ENCODE measurements around the gene SET. TPM values are rescaled to one million over a fixed set of nuclear protein-coding genes. Genes with fewer than 3 reads are reported as not detected.

SET gene
- polyA plus RNA-seq, 1 donor, result 339 TPM

DNA sequence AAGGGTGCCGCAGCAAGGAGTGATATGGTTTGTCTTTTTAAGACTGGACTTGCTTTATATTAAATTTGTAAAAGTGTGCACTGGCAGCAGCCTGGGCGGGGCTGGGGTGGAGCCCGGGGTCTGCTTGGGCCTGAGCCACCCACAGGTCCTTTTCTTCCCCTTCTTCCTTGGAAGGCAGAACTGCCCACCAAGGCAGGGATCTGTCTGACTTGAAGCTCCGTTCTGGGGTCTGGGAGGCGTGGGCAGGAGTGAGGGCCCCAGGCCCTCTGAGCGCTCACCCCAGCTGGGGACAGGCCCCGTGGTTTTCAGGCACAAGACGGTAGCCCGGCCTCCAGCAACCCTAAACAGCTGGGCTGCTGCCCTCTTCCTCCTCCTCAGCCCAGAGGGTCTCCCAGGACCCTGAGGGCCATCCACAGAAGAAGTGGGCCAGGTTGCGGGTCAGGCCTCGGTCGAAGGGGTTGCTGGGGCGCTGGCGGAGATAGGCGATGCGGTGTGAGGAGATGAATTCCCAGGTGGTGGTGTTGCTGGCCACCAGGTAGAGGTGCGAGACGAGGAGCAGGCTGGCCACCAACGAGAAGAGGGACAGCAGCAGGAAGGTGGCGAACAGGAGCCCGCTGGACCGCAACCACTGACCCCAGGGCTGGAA lies 31.9 kb downstream of the SET start:
- no peak for DNase-seq
- no peak overlapping the region for H3K27ac ChIP-seq (ENCODE audit: low read length)
- H3K4me3 ChIP-seq (ENCODE audit: low read length), result no peak overlapping the region
- no peaks in the 10 kb centered on the region for H3K9me3 ChIP-seq (ENCODE audit: control insufficient read depth, low read depth, low read length)
- peaks cover 18% of the 10 kb centered on the region for H3K4me1 ChIP-seq (ENCODE audit: control insufficient read depth, insufficient read depth, low read length)
- WGBS (ENCODE audit: insufficient coverage, low lambda C conversion rate), result no CpG with 5 or more reads among the region's 22 CpGs
- H3K27me3 ChIP-seq (ENCODE audit: control insufficient read depth, insufficient read depth, low read length), result no peaks in the 10 kb centered on the region
- H3K36me3 ChIP-seq (ENCODE audit: control insufficient read depth, insufficient read depth, low read length), result peaks cover 19% of the 10 kb centered on the region

DNA sequence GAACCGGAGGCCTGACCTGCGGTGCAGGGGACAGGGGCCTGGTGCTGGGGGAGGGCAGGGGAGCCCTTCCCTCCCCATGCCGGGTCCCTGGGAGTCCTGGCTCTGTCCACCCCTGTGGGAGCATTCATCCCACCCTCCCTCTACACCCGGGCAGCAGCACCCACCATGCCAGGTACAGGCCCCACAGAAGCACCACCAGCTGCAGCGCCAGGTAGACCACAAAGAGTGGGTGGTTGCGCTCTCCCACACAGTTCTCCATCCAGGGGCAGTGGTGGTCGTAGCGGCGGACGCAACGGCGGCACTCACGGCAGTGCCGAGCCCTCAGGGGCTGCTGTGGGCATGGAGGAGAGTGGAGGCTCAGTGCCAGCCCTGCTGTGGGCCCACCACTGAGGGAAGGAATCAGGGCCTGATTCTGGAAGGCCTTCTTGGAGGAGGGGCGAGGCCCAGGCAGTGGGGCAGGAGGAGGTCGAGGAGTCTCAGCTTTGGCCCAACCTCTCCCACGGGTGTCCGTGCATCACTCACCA lies 32.5 kb downstream of the SET start:
- no peak for DNase-seq
- Histone ChIP-seq H3K4me1 (ENCODE audit: control insufficient read depth, insufficient read depth, low read length) (peaks cover 18% of the 10 kb centered on the region), H3K9me3 (ENCODE audit: control insufficient read depth, low read depth, low read length) (no peaks in the 10 kb centered on the region), H3K4me3 (ENCODE audit: low read length) (no peak overlapping the region), H3K27ac (ENCODE audit: low read length) (no peak overlapping the region), H3K36me3 (ENCODE audit: control insufficient read depth, insufficient read depth, low read length) (peaks cover 19% of the 10 kb centered on the region), H3K27me3 (ENCODE audit: control insufficient read depth, insufficient read depth, low read length) (no peaks in the 10 kb centered on the region)
- no CpG with 5 or more reads among the region's 18 CpGs for WGBS (ENCODE audit: insufficient coverage, low lambda C conversion rate)

DNA sequence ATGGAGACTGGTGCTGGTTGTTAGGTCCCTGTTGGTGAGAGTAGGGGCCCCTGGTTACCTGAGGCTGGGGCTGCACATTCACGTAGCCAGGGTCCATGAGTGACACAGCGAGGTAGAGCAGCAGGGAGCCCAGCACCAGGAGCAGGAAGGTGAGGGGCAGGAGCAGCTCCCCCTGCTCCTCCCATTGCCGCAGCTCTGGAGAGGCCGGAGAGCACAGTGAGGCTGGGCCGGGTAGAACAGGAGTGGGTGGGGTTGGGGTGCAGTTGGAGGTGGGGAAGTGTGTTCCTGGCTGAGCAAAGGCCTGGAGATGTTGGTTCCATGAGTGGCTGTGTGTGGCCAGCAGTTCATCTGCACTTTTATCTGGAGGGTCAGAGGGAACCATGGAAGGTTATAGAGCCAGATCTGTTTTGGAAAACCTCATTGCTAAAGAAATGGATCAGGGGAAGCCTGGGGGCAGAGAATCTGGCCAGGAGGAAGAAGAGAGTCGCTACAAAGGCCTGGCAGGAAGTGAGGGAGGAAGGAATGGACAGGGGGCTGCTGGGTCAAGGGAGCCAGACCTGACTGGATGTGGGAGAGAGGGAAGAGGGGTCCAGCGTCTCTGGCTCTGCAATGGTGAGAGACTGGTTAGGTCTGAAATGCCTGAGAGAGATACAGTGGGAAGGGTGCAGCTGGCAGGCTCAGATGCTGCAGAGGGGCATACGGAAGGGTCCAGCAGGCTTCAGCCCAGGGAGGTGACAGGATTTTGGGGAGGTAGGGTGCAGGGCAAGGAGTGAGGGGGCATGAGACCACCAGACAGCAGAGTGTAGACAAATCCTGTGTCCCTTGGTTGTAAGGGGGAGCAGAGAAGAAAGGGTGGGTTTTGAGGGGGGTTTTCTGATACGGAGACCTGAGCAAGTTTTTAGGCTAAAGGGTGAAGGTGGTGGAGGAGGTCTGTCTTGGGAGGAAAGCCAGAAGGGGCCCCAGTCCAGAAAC lies 33.6 kb downstream of the SET start:
- WGBS (ENCODE audit: insufficient coverage, low lambda C conversion rate), result 67% methylated on average over 1 of the region's 9 CpGs
- H3K27me3 ChIP-seq (ENCODE audit: control insufficient read depth, insufficient read depth, low read length), result no peaks in the 10 kb centered on the region
- peaks cover 17% of the 10 kb centered on the region for H3K36me3 ChIP-seq (ENCODE audit: control insufficient read depth, insufficient read depth, low read length)
- no peaks in the 10 kb centered on the region for H3K9me3 ChIP-seq (ENCODE audit: control insufficient read depth, low read depth, low read length)
- no peak overlapping the region for H3K4me3 ChIP-seq (ENCODE audit: low read length)
- no peak for DNase-seq
- peaks cover 18% of the 10 kb centered on the region for H3K4me1 ChIP-seq (ENCODE audit: control insufficient read depth, insufficient read depth, low read length)
- no peak overlapping the region for H3K27ac ChIP-seq (ENCODE audit: low read length)

DNA sequence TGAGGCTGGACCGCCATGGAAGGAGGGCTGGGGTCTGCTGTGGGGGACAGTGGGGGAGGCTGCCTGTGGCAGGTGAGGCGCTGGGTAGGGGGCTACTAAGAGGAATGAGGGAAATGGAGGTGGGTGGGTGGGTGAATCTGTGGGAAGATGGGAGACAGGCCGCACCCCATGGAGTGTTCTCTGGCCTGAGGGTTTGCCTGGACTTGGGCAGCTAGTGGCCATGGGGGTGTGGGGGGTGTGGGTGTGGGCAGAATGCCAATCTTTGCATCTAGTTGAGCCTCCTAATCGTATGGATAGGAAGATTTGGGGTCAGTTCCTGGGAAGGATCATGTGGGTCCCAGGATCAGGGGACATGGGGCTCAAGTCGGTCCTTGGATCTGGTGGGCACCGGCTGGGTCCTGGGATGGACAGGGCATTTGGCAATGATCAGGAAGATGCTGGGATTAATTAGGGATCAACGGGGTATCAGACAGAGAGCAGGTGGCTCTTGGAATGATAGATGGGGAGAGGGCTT lies 34.4 kb downstream of the SET start:
- Histone ChIP-seq H3K9me3 (ENCODE audit: control insufficient read depth, low read depth, low read length) (no peaks in the 10 kb centered on the region), H3K4me3 (ENCODE audit: low read length) (peak overlapping the region; percentile 86), H3K4me1 (ENCODE audit: control insufficient read depth, insufficient read depth, low read length) (peaks cover 14% of the 10 kb centered on the region), H3K27ac (ENCODE audit: low read length) (no peak overlapping the region), H3K27me3 (ENCODE audit: control insufficient read depth, insufficient read depth, low read length) (no peaks in the 10 kb centered on the region), H3K36me3 (ENCODE audit: control insufficient read depth, insufficient read depth, low read length) (peaks cover 19% of the 10 kb centered on the region)
- no CpG with 5 or more reads among the region's 7 CpGs for WGBS (ENCODE audit: insufficient coverage, low lambda C conversion rate)
- no peak for DNase-seq

DNA sequence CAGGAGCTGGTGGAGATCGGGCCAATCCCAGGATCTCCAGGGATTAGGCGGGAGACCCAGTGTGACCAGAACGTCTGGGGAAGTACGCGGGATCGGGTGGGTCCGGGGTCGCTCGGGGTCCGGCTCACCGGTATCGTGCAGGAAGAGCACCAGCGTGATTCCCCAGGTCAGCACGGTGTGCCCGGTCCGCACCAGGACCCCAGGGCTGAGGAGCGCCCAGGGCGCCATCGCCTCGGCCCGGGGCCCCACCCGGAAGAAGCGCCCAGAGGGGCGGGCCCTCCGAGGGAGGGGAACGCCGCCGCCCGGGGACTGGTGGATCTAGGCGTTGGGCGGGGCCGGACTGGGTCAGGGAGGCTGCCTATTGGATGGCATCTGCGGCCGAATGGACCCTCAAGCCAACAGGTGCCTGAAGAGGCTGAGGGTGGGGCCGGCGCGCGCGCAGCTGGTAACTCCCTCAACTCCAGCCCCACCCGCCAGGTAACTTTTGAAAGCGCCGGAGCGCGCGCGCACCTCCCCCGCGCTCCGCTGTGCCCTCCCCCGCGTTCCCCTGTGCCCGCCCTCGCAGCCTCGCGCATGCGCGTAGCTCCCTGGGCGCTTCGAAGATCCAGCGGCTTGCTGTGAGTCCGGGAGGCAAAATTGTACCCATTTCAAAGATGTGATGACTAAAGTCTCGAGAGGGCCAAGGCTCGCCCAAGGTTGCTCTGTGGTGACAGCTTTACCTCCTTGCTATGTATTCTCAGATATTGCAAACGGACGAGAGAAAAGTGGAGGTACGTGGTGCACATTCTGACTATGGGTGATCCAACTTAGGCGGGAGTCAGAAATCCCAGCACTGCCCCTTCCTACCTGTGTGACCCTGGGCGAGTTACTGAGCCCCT lies 35.1 kb downstream of the SET start, which contains the start of gene ZDHHC12:
ZDHHC12 (minus strand) TSS at position 262 of the 878 bp plus-strand sequence; CDS start at position 228, 34 bp downstream.
- peak within 1 kb of the TSS; percentile 86 for H3K4me3 ChIP-seq (ENCODE audit: low read length)
- H3K9me3 ChIP-seq (ENCODE audit: control insufficient read depth, low read depth, low read length), result no peaks in the 10 kb centered on the region
- H3K4me1 ChIP-seq (ENCODE audit: control insufficient read depth, insufficient read depth, low read length), result peaks cover 14% of the 10 kb centered on the region
- DNase-seq, result peak; percentile 98 to 99
- WGBS (ENCODE audit: insufficient coverage, low lambda C conversion rate), result no CpG with 5 or more reads among the region's 68 CpGs
- no peaks in the 10 kb centered on the region for H3K27me3 ChIP-seq (ENCODE audit: control insufficient read depth, insufficient read depth, low read length)
- H3K36me3 ChIP-seq (ENCODE audit: control insufficient read depth, insufficient read depth, low read length), result peaks cover 19% of the 10 kb centered on the region
- H3K27ac ChIP-seq (ENCODE audit: low read length), result peak within 1 kb of the TSS; percentile 66

DNA sequence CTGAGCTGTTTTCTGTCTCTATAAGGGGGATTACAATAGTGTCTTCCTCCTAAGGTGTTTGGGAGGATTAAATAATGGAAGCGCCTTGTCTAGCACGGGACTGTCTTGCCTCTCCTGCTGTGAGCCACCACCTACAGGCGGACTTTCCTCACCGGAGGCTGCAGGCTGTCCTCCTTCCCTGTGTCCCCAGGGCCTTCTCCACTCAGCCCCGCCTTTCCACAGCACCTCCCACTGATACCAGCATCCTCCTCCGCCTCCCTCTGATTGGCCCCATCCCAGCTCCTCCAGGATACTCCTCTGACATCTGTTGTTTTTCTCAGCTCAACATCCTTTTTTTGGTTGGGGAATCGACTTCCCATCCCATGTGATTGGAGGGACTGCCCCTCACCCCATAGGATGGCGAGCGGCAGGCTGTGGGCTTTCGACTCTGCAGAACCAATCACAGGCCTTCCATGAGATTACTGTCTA lies 35.8 kb downstream of the SET start:
- peaks cover 14% of the 10 kb centered on the region for H3K4me1 ChIP-seq (ENCODE audit: control insufficient read depth, insufficient read depth, low read length)
- H3K4me3 ChIP-seq (ENCODE audit: low read length), result peak overlapping the region; percentile 86
- peaks cover 21% of the 10 kb centered on the region for H3K36me3 ChIP-seq (ENCODE audit: control insufficient read depth, insufficient read depth, low read length)
- WGBS (ENCODE audit: insufficient coverage, low lambda C conversion rate), result 13% methylated on average over 4 of the region's 10 CpGs
- H3K27ac ChIP-seq (ENCODE audit: low read length), result peak overlapping the region; percentile 66
- H3K27me3 ChIP-seq (ENCODE audit: control insufficient read depth, insufficient read depth, low read length), result no peaks in the 10 kb centered on the region
- no peaks in the 10 kb centered on the region for H3K9me3 ChIP-seq (ENCODE audit: control insufficient read depth, low read depth, low read length)
- DNase-seq, result peak; percentile 64 to 73

DNA sequence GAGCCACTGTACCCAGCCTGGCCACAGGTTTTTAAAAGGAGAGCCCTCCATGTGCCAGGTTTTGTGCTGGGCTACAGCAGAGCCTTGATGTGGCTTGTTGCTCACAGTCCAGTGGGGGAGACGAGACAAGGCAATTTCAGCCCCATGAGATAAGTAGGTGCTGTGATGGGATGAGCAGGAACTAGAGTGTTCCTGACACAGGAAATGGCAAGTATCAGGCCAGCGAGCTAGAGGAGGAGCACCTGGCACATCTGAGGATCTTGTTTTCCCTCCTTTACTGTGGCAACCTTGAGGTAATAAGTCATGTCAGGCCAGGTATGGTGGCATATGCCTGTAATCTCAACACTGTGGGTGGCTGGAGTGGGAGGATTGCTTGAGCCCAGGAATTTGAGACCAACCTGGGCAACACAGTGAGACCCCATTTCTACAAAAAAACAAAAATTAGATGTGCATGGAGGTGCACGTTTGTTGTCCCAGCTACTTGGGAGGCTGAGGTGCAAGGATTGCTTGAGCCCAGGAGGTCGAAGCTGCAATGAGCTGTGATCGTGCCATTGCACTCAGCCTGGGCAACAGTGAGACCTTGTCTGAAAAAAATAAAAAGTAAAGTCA lies 38.7 kb downstream of the SET start:
- Histone ChIP-seq H3K27ac (ENCODE audit: low read length) (no peak overlapping the region), H3K4me3 (ENCODE audit: low read length) (no peak overlapping the region), H3K4me1 (ENCODE audit: control insufficient read depth, insufficient read depth, low read length) (peaks cover 14% of the 10 kb centered on the region), H3K36me3 (ENCODE audit: control insufficient read depth, insufficient read depth, low read length) (peaks cover 30% of the 10 kb centered on the region), H3K9me3 (ENCODE audit: control insufficient read depth, low read depth, low read length) (no peaks in the 10 kb centered on the region), H3K27me3 (ENCODE audit: control insufficient read depth, insufficient read depth, low read length) (no peaks in the 10 kb centered on the region)
- DNase-seq, result no peak
- WGBS (ENCODE audit: insufficient coverage, low lambda C conversion rate), result 60% methylated on average over 1 of the region's 5 CpGs

DNA sequence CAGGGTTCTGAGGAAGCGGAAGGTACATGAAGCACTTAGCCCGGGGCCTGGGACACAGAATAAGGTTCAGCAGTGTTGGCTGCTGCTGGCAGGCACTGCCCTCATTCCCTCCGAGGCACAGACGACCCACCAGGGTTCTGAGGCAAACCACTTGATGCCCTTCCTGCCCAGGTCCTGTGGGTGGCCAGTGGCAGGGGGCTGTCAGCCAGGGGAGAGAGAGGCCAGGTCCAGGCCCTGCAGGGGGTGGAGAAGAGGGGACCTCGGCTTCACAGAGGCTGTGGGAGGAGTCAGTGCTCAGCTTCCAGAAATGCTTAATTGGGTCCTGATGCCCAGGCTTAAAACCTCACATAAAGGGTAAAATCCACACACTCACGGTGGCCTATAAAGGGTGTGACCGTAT lies 39.3 kb downstream of the SET start:
- H3K36me3 ChIP-seq (ENCODE audit: control insufficient read depth, insufficient read depth, low read length), result peaks cover 32% of the 10 kb centered on the region
- no CpG with 5 or more reads among the region's 7 CpGs for WGBS (ENCODE audit: insufficient coverage, low lambda C conversion rate)
- no peaks in the 10 kb centered on the region for H3K27me3 ChIP-seq (ENCODE audit: control insufficient read depth, insufficient read depth, low read length)
- no peak for DNase-seq
- peaks cover 8% of the 10 kb centered on the region for H3K4me1 ChIP-seq (ENCODE audit: control insufficient read depth, insufficient read depth, low read length)
- H3K27ac ChIP-seq (ENCODE audit: low read length), result no peak overlapping the region
- H3K9me3 ChIP-seq (ENCODE audit: control insufficient read depth, low read depth, low read length), result no peaks in the 10 kb centered on the region
- no peak overlapping the region for H3K4me3 ChIP-seq (ENCODE audit: low read length)

DNA sequence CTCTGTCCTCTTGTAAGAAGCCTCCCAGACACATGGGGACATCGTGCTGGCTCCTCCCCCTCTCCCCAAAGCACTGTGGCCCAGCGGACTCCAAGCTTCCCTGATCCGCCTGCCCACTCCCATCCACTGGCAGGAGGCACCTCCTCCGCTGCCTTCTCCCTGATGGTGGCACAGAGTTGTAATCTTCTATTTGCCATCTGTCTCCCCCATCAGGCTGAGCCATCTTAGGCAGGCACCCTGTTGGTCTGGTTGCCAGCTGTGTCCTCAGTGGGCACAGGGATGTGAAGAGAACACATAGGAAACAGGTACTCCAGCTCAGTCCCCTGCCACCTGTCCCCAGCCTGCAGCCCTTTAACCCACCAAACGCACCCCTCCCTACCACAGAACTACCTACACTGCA lies 40.3 kb downstream of the SET start:
- H3K27me3 ChIP-seq (ENCODE audit: control insufficient read depth, insufficient read depth, low read length), result no peaks in the 10 kb centered on the region
- peaks cover 6% of the 10 kb centered on the region for H3K4me1 ChIP-seq (ENCODE audit: control insufficient read depth, insufficient read depth, low read length)
- H3K27ac ChIP-seq (ENCODE audit: low read length), result no peak overlapping the region
- no peak for DNase-seq
- peaks cover 32% of the 10 kb centered on the region for H3K36me3 ChIP-seq (ENCODE audit: control insufficient read depth, insufficient read depth, low read length)
- no peak overlapping the region for H3K4me3 ChIP-seq (ENCODE audit: low read length)
- H3K9me3 ChIP-seq (ENCODE audit: control insufficient read depth, low read depth, low read length), result no peaks in the 10 kb centered on the region
- 20% methylated on average over 1 of the region's 5 CpGs for WGBS (ENCODE audit: insufficient coverage, low lambda C conversion rate)

All from large intestine (tissue), 3 donors.